IPS-NIHi7 (cell line): ENCODE results near the gene ASCL3.
"Not testable (repeated sequence)": the region's sequence is repeated elsewhere in the genome, so short reads cannot be mapped to it uniquely, and the experiment has no call there.

Experiments used
- DNase-seq: peaks from one replicate; pipeline ENCODE4 v3.0.0; 2012; ENCODE audit warnings: mixed read lengths; ENCODE audit errors: extremely low spot score

The ASCL3 gene

DNA sequence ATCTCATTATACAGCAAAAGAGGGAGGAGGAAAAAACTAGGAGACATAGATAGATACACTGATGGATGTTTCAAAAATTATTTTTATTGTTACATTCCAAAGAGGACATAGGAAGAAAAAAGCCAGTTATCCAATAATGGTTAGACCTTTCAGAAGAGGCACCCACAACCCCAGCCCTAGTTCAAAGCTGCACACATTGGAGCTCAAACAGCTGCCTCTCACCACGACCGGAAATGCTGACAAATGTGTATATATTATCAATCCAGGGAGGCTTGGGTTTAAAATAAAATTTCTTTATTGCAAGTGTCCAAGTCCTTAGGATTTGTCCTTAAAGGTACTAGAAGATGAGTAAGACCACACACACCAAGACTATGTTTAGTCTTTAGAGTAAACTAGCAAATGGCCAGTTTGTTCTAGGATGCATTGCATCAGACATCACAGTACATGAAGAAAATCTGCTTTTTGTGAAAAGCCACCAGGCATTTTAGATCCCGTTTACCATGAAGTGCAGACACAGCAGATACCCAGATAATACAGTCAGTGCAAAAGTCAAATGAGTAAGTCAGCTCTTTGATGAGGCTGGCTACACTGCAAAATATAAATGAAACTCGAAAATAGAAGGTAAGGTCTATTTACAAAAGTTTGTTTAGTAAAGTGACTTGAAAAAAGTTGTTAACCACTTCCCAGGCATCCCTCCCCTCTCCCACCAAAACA, 4.6 kb upstream of the ASCL3 start:
- no peak for DNase-seq

DNA sequence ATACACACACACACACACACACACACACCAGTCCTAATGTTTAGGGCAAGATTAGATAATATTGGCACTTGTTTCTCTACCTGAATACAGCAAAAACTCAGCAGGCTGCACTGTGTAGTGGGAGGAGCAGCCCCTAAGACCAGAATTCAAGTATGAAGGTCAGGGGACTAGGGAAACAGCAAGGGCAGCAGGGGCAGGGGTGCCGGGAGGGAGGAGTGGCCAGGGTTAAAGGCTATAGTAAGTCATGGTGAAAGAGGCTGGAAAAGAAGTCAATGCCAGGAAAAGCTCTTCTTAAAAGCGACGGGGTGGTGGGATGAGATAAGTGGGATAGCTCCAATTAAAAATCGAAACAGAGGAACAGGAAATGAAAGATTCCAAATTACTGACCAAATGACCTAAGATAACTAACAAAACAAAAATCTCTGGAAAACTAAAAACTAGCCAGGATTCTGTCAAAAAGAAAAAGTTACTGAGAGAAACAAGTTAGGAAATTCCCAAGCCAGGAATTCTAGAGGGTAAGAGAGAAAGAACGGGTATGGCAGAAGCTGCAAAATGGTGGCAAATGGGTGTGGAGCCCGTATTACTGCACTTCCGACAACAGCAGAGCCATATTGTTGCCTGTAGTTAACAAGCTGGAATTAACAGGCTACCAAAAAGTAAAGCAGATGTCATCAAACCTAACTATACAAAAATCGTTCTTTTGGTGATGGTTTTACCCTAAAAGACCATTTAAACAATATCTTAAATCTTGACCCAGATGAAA, 1.3 kb downstream of the ASCL3 start:
- no peak for DNase-seq

DNA sequence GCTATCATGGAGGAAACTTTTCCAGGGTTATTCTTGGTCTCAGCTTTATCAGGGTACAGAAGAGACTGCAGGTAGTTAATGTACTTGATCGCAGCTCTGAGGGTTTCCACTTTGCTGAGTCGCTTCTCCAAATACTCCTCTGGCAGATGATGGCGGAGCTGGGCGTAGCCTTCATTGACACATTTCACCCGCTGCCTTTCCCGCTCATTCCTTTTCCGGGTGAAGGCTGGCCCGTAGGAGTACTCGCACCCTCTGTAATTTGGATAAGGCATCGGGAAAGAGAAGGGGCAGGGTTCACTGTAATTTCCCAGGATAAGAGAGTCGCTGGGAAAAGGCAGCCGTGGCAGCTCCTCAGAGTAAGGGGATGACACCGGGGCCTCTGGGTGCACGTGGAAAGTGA, 5.2 kb downstream of the ASCL3 start:
- DNase-seq, result no peak

DNA sequence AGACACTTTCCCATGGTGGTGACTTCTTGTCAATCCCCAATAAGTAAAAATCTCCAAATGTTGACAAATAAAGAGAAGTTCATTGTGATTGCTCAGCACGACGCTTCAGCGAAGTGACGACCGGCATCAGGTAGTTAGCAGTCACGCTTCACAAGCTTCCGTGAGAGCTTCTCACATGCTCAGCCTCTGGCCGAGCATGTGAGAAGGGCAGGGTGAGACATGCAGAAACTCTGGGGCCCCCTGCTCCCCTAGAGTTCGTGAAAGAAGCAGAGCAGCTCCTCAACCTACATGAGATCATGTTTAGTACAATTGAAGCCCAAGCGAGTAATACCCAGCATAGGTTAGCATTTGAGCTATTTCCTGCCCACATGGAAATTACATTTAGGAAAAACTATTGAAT, 5.7 kb downstream of the ASCL3 start:
- no peak for DNase-seq

DNA sequence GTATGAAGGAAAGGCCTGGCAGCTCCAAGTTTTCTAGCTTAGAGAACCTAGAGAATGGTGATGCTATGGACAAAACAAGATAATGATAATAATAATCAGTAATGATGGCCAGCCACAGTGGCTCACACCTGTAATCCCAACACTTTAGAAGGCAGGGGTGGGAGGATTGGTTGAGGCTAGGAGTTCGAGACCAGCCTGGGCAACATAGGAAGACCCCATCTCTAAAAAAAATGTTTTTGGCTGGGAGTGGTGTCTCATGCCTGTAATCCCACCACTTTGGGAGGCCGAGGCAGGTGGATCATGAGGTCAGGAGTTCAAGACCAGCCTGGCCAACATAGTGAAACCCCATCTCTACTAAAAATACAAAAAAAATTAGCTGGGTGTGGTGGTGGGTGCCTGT, 7.0 kb downstream of the ASCL3 start:
- DNase-seq, result not testable (repeated sequence)

DNA sequence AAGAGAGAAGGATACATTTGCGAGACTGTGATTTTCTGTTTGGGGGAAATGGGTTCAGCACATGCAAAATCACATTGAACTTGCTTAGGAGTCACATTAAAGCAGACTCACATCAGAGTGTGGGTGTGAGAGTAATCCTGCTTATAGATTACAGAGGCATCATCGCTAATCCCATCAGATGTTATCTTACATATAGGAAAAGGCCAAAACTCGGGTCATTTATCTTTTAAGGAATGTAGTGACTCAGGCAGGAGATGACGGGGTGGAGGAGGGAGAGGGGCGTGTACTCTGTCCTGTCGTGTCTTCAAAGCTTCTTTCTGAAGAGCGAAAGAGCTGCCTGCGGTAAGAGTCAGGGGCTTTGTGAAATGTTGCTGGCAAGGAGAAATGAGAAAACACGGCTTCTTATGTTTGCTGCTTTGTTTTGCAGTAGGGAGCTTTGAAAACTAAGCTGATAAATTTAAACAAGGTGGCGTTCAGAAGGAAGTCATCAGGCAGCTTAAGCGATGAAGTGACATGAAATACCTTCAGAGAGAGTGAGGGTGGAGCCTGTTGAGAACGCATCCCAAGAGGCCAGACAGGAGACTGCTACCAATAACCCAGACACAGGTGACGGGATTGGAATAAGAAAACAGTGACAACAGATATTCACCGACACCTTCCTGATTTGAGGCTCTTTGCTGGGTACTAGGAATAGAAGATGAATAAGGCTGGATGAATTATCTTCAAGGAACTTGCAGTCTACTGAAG, 7.9 kb downstream of the ASCL3 start:
- DNase-seq, result peak; percentile 49

DNA sequence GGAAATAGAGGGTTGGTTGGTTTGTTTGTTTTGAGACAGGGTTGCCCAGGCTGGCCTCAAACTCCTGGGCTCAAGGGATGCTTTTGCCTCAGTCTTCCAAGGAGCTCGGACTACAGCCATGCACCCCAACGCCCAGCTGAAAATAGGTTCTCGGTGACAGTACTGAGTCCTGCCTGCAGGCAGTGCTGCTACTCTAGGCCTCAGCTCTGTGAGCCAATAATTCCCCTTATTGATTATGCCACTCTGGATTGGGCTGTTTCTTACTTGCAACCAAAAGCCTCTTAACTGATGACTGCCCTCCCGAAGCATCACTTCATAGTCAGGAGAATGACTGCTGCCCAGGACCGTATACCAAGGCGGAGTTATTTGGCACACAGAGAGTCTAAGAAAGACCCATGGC, 8.9 kb downstream of the ASCL3 start:
- peak; percentile 40 for DNase-seq

DNA sequence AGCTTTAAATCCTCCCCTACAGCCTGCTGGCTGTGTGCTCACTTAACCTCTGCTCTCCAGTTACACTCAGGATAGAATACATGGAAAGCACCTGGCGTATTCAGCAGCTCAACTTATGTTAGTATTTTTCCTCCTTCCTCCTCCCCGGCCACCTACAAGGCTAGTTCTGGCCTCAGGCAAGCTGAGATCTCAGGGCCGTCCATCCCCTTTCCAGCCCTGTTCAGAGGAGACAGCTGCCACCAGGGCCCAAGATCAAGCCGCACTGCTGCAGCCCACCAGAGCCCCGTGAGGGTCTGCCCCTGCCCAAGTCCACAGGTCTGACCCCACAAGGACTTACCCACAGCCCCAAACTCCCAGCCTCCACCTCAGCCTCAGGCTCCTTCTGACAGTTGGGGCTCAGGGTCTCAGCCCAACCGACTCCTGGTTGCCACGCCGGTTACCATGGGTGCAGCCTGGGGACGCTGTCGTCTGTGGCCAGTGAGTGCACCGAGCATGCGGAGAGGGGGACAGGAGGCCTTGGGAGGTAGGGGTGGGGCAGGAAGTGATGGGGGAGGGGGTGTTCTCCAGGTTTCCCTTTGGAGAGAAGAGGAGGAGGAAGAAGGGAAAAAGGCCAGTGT, 10.1 kb downstream of the ASCL3 start, which contains the start of gene C11orf16:
Gene C11orf16 (minus strand): TSS at position 384 of the 617 bp plus-strand sequence. CDS start 639 bp downstream, outside the sequence.
- DNase-seq, result peak; percentile 44

DNA sequence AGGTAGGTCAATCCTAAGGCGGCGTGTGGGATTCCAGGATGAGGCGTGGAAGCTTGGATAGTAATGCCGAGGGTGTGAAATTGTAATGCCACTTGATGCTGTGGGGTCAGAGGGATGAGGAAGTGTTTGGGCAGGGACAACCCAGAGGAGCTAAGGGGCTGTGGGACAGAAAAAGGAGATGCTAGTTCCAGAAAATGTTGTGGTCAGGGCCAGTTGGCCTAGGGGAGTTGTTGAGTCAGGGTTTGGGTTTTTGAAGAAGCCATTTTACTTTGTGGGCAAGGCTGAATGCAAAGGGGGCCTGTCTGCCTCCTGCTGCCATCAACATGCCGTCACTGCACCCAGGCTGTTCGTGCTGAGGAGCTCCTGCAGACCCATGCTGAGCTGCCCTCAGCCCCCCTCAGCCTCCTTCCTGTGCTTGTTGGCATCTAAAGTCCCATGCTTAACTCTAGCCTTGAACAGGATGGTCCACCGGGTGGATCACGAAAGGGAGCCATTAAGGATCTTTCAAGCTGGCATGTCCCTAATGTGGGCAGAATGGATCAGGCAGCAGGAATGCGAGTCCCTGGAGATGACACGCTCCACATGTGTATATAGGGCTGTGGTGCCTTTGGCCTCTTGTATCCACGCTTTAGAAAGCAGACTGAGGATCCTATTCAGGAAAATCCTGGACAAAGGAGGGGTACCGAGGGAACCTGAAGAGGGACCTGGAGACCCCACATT, 12.2 kb downstream of the ASCL3 start:
- DNase-seq, result no peak

DNA sequence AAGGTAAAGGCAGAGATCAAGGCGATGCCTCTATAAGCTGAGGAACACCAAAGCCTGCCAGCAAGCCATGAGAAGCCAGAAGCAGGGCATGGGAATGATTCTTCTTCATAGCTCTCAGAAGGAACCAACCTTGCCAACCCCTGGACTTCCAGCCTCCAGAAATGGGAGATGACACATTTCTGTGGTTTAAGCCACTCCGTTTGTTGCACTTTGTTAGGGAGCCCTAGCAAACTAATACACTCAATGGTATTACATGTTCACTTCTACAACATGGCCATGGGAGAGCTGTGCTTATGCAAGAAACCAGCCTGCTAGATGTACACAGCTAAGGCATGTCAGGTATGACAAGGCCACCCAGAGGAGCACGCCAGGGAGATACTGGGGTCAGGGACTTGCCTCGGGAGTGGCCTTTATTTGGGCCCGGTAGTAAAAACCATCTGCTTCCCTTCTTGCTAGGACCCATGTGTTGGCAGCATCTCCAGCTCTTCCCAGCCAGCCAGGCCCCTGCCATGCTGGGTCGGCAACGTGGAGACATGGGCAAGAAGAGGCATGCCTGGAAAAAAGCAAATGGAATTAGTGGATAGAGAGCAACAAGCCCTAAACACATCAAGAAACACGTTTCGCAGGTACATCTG, 13.7 kb downstream of the ASCL3 start:
- DNase-seq, result no peak

DNA sequence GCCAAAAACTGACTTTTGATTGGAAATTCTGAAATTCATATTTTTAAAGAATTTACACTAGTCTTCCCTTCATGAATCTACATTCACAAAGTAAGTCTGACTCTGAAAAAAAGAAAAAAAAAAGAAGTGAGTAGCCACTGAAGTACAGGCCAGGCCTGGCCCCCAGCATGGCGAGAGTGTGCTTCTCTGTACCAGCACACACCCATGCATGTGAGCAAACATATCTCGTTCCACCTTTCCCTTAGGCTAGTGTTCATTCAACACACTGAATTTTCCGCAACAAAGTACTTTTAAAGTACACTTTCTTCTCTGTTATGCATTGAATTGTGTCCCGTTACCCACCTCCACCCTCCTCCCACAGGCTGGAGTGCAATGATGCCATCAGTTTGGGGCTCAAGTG, 14.6 kb downstream of the ASCL3 start:
- no peak for DNase-seq

DNA sequence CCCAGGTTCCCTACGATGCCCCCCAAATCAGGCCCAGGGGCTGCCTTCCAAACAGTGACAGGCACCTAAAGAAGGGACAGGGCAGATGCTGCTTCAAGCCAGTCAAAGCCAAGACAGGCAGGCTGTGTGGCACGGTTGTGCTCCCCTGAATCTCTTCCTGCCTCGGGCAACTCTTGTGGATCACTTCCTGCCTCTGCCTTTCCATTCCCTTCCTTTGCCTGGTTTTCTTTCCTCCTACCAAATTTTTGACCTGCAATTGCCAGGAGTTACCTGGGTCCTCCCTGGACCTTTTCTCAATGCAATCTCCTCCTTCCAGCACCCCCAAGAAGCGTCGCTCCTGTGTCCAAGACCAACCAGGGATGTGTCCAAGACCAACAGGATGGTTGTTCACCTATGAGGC, 15.6 kb downstream of the ASCL3 start:
- DNase-seq, result no peak

DNA sequence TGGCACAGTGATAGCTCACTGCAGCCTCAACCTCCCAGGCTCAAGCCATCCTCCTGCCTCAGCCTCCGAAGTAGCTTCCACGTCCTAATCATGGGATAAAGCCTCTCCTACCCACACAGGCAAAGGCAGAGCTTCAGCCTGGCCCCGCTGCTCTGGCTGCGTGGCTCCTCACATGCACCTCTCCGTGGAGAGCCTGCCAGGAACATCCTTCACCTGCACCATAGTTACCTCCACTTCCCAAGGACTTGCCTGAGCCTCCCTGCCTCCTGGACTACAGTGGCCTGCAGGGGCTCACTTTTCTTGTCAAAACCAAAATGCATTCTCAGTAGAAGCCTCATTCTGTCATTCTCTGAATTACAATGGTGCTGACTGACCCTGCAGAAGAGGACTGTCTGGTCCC, 16.6 kb downstream of the ASCL3 start:
- DNase-seq, result no peak

DNA sequence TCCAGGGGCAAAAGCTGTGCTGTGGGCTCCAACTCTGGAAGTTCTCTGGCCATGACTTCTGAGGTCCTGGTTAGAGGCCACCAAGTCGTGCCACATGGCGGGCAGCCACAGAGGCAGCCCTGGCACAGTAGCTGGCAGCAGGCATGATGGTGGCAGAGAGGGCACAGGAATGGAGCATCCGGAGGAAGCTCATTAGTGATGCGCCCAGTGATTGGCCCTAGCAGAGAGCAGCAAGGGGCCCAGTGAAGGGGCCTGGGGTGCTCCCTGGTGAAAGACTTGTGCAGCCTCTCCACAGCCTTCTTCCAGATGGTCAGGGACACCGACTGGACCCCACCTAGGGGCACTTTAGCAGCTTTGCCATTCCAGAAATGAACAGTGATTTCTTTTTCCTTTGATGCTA, 17.1 kb downstream of the ASCL3 start:
- no peak for DNase-seq

DNA sequence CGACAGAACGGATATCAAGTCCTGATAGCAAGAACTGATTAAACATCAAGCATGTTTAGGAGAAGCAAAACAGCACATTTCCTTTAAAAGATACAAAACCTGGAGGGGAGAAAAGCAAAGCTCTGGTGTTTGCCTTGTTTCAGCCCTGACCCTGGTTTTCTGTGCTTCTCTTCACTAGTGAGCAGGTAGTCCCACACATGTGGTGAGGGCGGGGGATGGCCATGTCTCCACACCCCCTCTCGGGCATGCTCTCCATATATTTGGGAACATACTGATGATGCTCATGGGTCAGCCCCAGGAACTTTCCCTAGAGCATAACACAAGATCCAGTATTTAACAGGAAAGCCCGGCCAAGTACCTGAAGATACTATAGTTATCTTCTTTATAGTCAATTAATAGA, 20.1 kb downstream of the ASCL3 start:
- DNase-seq, result no peak

DNA sequence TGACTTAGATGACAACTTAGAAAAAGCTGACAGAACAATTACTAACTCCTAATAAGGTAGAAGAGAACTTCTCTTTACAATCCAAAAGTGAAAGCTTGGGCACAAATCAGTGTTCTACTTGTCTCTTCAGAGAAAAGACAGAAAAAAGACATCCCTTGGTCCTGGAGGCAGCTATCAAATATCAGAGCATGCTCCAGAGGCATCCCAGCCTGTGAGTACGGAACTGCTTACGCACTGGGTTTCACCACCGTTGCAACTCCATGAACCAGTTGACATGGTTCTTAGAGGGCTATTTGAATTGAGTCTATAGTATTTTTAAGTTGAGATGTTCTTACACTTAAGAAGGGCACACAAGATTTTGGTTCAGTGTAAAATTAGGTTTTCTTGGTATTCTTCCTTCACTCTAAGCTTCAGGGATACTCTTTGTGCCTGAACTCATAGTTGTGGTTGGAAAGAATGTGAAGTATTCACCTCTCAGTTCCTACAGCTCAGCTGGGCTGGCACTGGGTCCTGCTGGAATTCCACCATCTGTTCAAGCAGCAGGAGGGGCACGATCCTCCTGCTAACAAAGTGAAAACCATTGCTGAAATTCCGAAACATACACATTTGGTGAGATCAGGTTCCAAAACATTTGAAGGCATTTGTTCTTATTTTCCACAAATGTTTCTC, 25.5 kb downstream of the ASCL3 start:
- DNase-seq, result peak; percentile 44

DNA sequence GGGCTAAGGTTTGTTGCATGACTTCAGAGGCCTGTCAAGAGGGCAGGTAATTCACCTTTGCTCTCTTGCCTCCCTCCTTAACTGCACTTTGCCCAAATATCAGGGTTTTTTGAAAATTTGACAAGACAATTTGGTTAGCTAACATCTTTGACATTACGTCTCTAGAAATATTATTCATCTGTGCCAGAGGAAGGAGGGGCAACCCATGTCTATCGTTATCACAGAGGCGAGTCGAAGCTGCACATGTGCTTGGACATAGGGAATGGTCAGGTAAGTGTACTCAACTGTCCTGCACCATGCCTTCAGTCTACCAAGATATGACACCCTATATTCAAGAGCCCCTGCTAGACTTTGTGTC, 28.2 kb downstream of the ASCL3 start:
- no peak for DNase-seq

DNA sequence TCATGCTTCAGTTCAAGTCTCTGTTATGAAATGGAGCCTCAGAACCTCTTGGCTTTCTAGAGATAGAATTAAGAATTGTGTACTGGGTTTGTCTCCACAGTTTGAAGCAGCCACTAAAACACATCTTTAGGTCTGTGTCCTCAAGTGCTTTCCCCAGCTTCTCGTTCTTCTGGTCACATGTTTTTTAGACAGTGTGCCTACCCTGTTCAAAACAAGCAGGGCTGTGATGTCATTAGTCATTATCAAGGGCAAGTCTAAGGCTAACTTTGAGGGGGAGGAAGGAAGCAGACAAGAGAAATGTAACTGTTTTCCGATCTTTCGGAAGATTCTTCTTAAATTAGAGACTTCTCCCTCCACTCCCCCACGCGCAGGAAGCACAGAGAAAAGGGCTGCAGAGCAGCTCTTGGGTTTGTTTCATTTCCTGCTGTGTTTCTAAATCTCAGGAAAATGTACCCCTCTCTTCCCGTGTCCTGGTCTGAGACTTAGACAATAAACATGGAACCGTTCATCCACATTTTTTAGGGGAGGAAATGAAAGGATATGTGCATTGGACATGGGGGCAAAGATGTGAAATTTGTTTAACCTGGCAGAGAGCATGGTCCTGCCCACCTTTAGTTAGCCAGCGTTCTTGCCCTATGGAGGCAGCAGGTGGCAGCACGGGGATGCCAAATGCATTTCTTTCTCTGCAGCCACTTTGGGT, 28.7 kb downstream of the ASCL3 start:
- DNase-seq, result peak; percentile 63

DNA sequence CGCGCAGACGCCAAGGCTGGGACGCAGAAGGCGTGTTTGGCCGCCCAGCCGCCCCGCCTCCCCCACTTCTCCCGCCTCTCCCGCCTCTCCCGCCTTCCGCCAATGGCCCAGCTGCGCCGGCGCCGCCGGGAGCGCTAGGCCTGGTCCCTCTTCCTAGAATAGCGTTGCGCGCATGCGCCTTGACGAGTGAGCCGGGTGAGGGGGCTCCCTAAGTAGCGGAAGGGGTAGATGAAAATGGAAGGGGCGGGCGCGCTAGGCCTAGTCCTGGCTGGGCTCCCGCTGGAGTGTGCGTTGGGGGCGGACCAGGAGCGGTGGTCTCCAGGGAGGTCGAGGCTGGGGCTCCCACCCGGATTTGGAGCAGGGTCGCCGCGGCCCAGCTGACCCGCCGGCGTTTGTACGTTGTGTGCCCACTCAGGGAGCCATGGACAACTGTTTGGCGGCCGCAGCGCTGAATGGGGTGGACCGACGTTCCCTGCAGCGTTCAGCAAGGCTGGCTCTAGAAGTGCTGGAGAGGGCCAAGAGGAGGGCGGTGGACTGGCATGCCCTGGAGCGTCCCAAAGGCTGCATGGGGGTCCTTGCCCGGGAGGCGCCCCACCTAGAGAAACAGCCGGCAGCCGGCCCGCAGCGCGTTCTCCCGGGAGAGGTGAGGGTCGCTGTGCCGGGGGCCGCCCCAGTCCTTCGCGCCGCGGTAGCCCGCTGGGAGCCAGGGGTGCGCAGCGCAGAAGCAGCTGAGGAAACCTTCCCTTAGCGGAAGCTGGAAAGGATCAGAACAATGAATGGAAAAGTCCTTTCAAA, 31.6 kb downstream of the ASCL3 start, which contains the start of gene AKIP1:
Gene AKIP1 (plus strand): TSS at position 161 of the 795 bp plus-strand sequence. CDS start 261 bp downstream, at position 422.
- peak; percentile 97 for DNase-seq
